Renal pelvis (tissue), 4 donors: Measurements from ENCODE around the gene WDR35. TPM values are rescaled to one million over a fixed set of nuclear protein-coding genes. Genes with fewer than 3 reads are reported as not detected.
"Not testable (repeated sequence)": the region's sequence is repeated elsewhere in the genome, so short reads cannot be mapped to it uniquely, and the experiment has no call there.

Experiments
- DNase-seq: peaks from one replicate; pipeline ENCODE4 v3.0.0-alpha.2; 2013
- polyA plus RNA-seq, 3 donors: library from polyadenylated mRNA; unstranded; fragments of 120-200 nt; gene quantifications; one replicate each; pipeline ENCODE4 v1.2.1, GENCODE V29; 2013; ENCODE audit not compliant: insufficient read length in 3 of 3

The WDR35 gene
- polyA plus RNA-seq, 3 donors = 26.3 to 33.9 (median 29.7) TPM

DNA sequence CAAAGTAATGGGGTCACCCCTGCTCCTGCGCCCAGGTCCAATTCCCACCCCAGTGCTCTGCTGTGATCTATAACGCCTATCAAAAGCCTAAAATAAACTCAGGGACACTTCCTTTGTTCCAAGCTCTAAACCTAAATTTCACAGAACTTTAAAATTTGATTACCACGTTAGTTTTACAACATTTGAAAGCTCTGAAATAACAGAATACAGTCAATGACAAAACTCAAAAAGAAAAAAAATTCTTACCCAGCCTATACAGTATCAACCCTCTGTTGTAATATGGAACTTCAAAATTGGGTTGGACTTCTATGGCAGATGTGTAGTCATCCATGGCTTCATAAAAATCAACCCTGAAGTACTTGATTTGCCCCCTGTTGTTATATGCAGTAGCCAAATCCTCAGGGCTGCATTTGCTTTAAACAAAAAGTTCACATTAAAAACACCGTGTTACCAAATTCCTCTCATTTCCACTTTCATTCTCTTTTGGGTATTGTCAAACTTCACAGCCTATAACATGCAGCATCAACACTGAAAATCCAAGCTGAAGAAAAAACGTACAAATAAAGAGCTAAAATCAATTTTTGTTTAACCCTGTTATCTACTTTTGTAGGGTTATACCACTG, 92.2 kb downstream of the WDR35 start:
- no peak for DNase-seq

DNA sequence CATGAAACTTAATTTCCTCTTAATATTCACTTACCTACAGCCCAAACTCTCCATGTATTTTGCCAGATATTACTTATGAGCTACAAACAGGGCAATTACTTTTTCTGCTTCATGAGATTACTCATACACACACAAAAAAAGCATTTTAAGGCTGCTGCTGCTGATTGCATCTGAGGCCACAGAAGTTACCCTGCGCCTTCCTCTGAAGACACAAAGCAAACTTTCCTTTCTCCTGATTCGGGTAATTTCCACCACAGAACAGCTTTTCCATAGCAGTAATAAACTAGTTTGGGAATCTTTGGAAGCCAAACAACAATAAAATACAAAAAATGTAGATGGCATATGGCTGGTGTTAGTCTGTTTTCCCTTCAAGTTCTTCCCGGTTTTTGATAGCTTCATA, 94.4 kb downstream of the WDR35 start:
- no peak for DNase-seq

DNA sequence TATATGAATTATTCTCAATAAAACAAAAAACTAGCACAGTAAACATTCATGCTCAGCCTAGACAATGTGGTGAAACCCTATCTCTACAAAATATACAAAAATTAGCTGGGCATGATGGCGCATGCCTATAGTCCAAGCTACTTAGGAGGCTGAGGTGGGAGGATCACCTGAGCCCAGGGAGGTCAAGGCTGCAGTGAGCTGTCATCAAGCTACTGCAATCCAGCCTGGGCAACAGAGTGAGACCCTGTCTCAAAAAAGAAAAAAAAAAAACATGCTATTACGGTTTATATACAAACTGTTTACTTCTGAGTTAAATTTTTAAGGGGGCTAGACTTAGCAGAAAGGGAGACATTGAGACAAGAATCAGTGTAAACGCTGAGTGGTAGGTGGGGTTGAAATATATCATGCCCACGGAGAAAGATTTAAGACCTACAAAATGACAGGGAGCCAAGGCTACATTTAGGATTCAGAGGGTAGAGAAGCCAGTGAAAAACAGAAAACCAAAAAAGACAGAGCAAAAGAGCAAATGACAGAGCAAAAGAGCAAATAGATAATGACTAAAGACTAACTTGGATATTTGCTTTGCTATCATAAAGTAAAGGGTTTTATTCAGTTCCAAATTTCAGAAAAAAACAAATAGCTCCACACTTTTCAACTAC, 95.6 kb downstream of the WDR35 start:
- no peak for DNase-seq

DNA sequence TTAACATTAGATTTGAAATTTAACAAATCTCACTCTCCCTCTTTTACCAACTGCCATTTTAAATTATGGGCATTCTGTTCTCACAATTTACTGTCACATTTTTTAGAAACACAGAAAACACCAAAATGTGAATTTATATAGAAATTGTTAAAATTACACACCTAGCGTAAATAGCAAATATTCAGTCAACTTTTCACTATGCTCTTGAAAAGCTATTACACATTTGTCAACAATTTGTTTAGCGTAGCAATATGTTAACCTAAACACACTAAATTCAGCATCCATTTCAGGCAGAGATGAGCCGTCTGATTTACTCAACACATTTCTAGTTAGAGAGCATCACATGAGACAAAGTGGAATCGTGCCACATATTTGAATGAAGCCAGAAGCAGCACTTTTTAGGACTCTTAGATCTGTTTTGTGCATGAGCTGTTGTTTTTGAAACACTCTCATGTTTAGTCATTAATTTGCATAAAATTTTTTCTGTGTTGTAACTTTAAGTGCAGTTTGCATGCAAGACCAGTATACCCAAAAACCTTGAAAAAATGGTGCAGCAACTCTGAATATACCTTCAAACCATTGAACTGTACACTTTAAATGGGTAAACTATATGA, 96.3 kb downstream of the WDR35 start:
- DNase-seq = no peak

DNA sequence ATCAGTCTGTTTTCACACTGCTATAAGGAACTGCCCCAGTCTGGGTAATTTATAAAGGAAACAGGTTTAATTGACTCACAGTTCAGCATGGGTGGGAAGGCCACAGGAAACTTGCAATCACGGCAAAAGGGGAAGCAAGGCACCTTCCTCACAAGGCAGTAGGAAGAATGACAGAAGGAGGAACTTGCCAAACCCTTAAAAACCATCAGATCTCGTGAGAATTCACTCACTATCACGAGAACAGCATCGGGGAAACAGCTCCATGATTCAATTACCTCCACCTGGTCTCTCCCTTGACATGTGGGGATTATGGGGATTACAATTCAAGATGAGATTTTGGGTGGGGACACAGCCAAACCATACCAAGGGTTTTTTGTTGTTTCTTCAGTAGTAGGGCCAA, 97.9 kb downstream of the WDR35 start:
- not testable (repeated sequence) for DNase-seq

DNA sequence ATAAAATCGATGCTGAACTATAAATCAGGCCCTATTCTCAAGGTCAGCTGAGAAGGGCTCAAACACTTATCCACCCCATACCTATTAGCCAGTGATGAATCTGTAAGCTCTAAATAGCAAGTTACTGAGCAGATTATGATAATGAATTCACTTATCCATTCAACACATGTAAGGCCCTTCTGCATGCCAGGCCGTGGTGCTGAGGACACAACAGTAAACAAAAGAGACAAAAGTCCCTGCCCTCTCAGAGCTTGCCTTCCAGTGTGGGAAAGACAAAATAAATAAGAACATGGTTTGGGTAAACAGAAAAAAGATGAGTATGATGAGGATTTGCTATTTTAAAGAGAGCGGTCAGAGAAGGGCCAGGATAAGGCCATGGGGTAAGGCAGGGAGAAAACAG, 99.8 kb downstream of the WDR35 start:
- no peak for DNase-seq

DNA sequence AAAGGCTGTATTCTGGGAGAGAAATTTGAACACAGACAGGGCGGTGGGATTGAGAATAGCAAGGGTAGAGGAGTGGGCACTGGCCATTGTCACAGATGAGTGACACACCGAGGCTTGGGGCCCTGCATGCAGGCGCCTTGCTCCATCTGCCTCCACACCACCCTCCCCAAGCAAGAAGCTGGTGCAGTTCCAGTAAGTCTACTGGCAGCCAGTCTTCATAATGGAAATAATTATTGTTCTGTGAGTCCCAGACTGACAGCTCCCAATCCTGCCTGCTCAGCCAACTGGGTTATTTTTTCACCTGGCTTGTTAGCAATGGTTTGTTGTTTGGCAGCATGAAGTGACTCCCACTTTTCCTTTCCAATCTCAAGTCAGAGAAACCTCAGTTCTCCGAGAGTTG, 101.1 kb downstream of the WDR35 start:
- no peak for DNase-seq

DNA sequence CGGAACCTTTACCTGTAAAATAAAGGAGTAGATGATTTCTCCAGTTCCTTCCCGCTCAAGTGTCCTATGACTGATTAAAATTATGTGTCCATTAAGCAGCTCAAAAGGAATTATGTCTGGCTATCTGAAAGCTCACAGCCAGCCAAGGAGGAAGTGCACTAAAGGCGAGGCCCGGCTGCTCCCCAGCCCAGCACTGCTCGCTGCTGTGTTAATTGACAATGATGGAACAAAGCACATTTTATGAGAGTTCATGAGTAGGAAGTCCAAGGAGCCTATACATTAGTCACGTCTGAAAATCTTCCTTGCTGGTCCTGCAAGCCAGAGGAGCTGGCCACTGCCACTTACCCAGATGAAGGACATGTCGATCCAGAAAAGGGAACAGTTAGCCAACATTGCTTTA, 102.4 kb downstream of the WDR35 start:
- no peak for DNase-seq

DNA sequence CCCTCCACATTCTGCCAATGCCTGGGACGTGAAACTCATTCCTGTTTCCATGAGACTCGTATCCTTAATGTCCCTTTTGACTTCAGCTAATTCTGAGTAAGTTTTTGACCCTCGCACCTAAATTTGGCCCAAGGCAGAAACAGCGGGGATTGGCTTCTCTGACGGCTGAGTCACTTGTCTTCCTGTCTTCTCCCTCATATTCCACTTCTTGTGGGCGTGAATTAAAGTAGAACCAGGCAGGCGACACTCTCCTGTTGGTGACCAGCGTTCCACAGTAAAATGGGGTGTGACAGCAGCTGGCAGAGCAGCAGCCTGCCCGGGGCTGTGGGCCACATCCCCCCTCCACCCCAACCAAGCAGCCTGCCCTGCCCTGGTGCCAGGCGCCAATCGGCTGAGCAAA, 103.6 kb downstream of the WDR35 start:
- DNase-seq = no peak

DNA sequence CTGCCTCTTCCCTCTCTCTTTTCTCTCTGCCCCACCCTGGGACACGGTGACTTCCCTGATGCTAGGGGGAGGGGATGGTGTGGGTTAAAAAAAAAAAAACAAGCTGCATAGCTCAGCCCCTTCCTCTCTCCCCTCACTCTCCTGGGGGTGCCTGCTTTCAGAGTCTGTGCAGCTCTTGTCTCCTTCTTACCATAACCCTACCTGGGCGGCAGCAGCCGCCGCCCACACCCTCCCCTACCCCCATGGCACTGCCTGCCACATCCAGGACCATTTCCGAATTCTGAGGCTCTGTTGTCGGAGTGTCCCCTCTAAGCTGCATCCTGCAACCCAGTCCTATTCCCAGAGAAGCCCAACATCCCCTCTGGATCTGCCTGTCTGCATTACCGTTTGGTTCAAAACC, 104.1 kb downstream of the WDR35 start:
- no peak for DNase-seq

DNA sequence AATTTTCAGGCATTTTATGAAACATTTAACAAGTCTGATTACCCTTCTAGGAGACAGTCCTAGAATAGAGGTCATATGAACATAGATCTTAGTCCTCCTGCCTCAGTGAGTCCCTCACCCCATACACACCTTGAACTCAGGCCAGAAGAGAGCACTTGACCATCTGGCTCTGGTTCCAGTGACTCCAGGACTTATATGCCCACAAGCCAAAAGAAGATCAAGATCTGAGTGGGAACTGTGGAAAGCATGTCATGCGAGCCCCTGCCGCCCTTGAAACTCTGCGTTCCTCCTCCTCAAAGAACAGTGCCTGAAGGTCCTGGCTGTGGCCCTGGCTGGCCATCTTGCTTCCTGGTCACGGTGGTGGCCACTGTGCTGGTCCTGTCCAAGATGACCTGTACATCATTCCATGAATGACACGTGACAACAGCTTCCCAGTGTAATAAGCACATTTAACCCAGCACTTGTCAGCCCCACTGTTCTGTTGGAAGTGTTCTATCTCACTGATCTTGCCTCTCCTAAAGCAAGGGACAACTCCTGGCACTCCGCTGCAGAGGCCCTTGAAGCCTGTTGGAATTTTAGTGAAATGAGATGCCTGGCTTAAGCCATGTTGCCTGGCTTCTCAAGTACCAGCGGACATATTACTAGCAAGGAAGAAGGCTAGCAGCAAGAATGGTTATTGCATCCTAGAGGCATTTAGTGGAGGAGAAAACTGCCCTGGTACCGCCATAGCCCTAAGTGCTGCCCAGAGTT, 105.8 kb downstream of the WDR35 start:
- no peak for DNase-seq

DNA sequence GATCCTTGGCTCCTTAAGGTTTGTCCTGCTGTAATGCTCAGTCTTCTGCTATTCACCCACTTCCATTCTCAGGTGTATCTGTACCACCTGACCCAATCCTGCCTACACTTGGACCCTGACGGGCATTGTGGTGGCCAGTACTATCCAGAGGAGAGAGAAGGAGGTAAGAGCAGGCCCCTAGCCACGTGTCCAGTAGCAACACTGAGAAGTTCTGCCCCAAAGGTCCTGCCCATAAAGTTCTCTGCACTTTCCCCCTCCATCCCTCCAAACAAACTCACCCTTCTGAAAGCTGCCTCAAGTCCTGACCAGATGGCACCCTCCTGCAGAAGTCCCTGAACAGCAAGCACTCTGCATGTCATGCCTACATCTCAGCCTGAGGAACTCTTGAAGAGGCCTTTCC, 106.4 kb downstream of the WDR35 start:
- DNase-seq = no peak

DNA sequence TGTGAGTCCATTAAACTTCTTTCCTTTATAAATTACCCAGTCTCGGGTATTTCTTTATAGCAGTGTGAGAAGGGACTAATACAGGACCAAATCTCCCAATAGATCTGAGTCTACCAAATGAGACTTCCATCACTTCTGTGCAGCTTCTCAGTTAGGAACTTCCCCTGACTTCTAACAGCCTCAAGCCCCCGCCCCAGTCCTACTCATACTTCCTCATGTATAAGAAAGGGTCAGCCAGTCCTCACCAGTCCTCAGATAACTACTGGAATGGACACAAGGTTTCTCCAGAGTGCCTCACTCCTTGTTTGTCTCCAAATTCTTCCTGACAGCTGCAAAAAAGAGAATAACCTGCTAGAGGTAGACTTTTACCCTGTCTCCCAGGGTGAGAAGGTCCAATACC, 107.6 kb downstream of the WDR35 start:
- no peak for DNase-seq

DNA sequence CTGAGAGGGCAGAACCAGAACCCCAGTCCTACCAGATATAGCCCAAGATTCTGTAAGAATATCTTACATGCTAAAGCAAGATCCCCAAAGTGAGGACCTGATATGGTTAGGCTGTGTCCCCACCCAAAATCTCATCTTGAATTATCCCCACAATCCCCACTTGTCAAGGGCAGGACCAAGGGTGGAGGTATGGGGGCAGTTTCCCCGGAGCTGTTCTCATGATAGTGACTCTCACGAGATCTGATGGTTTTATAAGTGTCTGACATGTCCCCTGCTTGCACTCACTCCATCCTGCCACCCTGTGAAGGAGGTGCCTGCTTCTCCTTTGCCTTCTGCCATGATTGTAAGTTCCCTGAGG, 108.0 kb downstream of the WDR35 start:
- DNase-seq = no peak

DNA sequence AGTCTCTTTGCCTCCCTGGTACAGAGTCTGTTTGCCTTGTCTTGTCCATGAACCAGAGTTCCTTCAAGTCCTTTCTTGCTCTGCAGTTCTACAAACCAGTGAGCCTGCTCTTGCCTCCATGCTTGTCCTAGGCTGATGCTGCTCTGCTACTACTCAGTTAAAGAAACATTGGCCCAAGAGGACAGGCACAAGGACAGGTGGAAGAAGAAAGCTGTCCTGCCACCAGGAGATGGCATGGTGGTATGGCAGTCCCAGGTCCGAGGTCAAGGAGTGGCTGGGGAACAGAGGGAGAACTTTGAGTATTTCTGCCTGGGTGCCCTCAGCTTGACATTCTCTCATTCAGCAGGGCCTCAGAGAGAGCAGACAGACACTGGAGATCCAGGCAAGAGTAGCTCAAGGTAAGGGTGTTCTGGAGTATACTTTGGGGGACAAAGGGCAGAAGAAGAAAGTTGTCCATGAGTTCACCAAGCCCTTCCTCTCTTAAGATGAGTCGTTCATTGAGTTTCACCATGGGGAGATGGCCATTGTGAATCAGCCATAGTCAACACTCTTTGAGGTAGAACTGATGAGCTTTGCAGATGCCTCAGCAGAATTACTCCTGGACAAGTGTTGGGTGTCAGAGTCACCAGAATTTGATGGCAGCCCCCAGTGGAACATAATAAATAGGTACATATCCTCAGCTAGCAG, 108.5 kb downstream of the WDR35 start:
- no peak for DNase-seq

DNA sequence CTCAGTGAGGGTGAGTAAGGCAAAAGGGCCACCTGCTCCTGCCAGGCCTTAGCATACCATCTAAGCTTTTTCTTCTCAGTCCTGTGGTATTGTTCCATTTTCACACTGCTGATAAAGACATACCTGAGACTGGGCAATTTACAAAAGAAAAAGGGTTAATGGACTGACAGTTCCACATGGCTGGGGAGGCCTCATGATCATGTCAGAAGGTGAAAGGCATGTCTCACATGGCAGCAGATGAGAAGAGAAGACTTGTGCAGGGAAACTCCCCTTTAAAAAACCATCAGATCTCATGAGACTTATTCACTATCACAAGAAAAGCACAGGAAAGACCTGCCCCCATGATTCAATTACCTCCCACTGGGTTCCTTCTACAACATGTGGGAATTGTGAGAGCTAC, 109.7 kb downstream of the WDR35 start:
- not testable (repeated sequence) for DNase-seq

DNA sequence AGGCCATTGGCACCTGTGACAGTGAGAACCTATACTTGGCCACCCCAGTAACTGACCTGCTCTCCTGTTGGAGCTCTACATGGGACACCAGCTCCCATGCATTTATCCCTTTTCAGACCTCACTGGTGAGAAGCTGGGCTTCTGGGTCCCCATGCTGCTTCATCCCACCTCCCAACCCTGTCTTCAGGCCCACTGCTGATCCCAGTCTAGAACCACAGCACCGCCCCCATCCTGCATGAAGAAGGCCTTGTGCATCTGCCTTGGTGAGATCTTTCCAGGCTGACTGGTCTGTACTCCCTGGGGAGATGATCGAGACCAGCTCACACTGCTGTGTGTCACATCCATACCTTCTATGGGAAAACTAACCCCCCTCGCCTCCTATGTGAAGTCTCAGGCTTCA, 110.8 kb downstream of the WDR35 start:
- DNase-seq = no peak

DNA sequence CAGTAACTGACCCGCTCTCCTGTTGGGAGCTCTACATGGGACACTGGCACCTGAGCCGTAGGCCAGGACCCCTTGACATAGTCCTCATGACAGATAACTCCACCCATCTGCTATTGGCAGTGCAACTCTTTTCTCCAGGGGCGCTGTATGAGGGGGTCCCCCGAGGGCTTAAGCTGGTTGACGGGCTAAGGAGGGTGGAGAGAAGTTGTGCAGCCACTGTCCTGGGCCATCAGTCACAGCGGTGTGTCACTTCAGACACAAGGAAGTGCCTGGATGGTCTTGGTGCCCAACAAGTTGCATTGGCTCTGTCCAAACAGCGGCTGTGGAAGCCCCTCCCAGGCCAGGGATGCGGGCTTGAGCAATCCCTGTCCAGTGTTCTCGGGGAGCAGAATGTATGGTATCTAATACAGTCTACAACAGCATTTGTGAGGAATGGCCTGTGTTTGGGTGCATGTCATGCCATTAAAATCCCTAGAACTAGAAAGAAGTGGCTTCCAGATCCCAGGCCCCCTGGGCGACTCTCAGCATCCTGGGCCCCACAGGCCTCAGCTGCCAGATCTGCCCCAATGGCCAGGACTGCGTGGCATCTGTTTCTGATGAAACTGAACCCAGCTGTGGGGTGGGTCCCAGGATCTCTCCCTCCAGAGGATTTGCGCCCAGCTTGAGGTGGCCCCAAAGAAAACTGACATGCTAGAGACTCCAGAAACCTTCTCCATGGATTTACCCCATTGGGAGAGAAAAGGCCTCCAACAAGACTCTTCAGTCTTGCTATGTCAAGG, 111.4 kb downstream of the WDR35 start:
- DNase-seq = no peak

DNA sequence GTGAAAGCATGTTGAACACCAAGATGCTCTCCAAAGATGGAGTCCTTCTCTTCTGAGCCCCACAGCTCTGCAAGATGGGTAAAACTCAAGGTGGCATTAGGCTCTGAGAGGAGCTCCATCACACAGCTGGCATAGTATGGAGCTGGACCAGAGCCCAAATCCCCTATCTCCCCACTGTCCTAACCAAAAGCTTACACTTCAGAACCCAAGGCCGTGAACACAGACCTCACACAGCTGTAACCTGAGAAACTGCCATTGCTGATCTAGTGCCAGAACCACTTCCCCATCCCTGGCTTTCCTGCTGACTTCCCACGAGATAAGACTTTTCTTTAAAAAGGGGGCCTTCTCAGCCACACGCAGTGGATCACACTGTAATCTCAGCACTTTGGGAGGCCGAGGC, 113.2 kb downstream of the WDR35 start:
- DNase-seq = no peak

DNA sequence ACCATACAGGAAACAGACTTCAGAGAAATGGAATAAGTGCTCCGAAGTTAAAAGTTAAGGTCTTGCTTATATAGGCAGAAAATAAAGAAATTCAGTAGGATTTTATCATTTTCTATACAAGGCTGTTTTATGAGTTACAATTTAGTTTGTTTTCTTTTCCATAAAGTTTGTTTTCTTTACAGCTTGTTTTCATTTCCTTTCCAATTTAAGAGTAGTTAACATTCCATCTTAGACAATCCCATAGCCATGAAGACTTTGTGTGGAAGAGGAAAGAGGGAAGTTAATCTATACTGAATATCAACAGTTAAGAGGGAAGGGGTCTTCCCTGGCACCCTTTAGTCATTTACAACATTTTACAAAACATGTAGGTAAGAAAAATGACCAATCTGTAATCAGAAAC, 114.6 kb downstream of the WDR35 start:
- no peak for DNase-seq

DNA sequence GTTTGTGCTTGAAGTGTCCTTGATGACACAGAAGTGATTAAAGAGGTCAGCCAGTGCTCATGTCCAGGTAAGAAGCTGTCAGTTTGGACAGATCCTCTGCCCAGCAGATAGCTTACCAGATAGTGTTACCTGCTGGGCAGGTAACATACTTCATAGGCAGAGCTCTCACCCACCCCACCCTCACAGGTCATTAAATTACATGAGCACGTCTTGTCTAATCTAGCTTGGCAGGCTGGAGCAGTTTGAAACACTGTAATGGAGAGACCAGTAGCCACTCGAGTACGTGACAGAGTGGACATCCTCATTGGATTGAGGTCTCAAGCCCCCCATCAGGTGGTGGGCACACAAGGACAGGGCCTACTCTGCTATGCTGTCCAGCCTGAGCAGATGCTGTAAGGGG, 115.2 kb downstream of the WDR35 start:
- DNase-seq = no peak

DNA sequence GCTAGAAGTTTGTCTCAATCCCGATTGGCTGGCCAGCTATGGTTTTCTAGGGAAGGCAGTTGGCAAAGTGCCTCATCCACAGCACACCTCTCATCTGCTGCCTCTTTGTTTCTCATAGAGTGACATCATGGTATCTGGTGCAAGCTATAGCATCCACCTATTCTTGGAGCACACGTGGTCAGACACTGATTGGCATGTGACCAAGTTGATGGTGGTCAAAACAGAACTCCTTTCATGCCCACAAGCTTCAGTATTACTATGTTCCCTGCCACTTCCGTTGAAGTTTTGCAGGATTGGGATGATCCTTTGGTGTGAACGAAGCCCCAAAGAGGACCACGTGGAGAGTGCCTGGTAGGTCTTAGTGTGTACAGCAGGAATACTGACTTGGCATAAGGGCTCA, 116.9 kb downstream of the WDR35 start:
- no peak for DNase-seq
